Breast epithelium (tissue), 3 donors: Measurements from ENCODE around the gene ZNF281.

Experiments used
- CTCF ChIP-seq, 3 donors: fragments of 450-650 bp; IDR thresholded peaks; one replicate each; pipeline ENCODE4 v1.5.1; 2016 to 2017; ENCODE audit warnings: antibody characterized with exemption in 3 of 3, mild to moderate bottlenecking in 3 of 3, moderate library complexity in 3 of 3
- POLR2AphosphoS5 ChIP-seq, 3 donors: sonication (generic); formaldehyde crosslinking; IDR thresholded peaks; one replicate each; pipeline ENCODE4 v1.6.1; 2017; ENCODE audit warnings: antibody characterized with exemption in 3 of 3

- TF ChIP-seq CTCF (IDR thresholded peaks at IDR 0.05) (no peak), POLR2AphosphoS5 (IDR thresholded peaks at IDR 0.05) (no peak)
These were observed 4.6 kb downstream of the ZNF281 start for GRCh38 chr1:200405264-200405663.
